ENCODE results near the gene DCLK3. TPM values are rescaled to one million over a fixed set of nuclear protein-coding genes. Genes with fewer than 3 reads are reported as not detected.
A peak's percentile ranks its signal among the peaks of the same experiment; 100 is the strongest.

The DCLK3 gene
- total and polyA plus RNA-seq, 2 of the 4 experiments (the other 2 are of a cell fraction) = not detected

DNA sequence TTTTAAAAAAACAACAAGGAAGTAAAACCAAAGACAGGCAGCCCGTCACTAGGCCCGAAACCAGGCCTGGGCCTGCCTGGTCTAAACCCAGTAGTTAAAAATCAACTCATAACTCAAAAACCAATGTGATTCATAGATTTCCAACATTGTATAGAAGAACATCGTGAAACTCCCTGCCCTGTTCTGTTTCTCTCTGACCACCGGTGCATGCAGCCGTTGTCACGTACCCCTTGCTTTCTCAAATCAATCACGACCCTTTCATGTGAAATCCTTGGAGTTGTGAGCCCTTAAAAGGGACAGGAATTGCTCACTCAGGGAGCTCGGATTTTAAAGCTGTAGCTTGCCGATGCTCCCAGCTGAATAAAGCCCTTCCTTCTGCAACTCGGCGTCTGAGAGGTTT is 89.5 kb downstream of the DCLK3 start:
- Histone ChIP-seq H3K4me3 (ENCODE audit: insufficient read depth, low read depth, low read length) (no peak overlapping the region), H2BK120ac (ENCODE audit: low read depth, low read length) (no peak overlapping the region), H3K14ac (replicated peaks; ENCODE audit: low read depth, low read length) (no peak overlapping the region), H3K23ac (ENCODE audit: low read depth, low read length) (no peak overlapping the region), H3K27ac (ENCODE audit: insufficient read depth, low read length) (no peak overlapping the region), H4K20me1 (ENCODE audit: insufficient read depth, low read length) (no peaks in the 10 kb centered on the region), H4K5ac (ENCODE audit: low read depth, low read length) (no peak overlapping the region), H2BK5ac (ENCODE audit: low read depth, low read length, poor library complexity, severe bottlenecking) (no peak overlapping the region), H3K18ac (ENCODE audit: low read depth, low read length) (no peak overlapping the region), H3K79me1 (ENCODE audit: low read depth in 1 of 2, low read length in 2 of 2) (no peaks in the 10 kb centered on the region), H3K4ac (ENCODE audit: low read depth, low read length) (no peak overlapping the region), H3K9ac (ENCODE audit: low read depth, low read length) (no peak overlapping the region), H4K8ac (ENCODE audit: low read depth in 2 of 2, low read length in 2 of 2) (no peak overlapping the region), H3K4me2 (ENCODE audit: low read depth, low read length) (no peak overlapping the region), H2BK20ac (ENCODE audit: low read depth, low read length) (0 out of 2 replicates have a peak overlapping the region, but pooled peaks have one; percentile 20), H3K9me1 (ENCODE audit: insufficient read depth, low read length) (no peaks in the 10 kb centered on the region), H2AFZ (replicated peaks; ENCODE audit: low read length, poor library complexity) (no peak overlapping the region), H2BK15ac (ENCODE audit: low read depth, low read length) (no peak overlapping the region), H3K9me3 (ENCODE audit: control insufficient read depth, insufficient read depth, low read length) (no peaks in the 10 kb centered on the region; the same call in 1 of the 2 replicates), H3K56ac (ENCODE audit: extremely low read depth, insufficient read depth, low read length) (no peak overlapping the region), H2AK5ac (ENCODE audit: low read depth, low read length) (no peak overlapping the region), H2AK9ac (replicated peaks; ENCODE audit: low read depth, low read length, poor library complexity) (no peak overlapping the region), H3K36me3 (ENCODE audit: control insufficient read depth, insufficient read depth, low read length) (no peaks in the 10 kb centered on the region), H4K91ac (ENCODE audit: insufficient read depth, low read depth, low read length) (no peak overlapping the region), H3K4me1 (ENCODE audit: control insufficient read depth, insufficient read depth, low read length) (peaks cover 2% of the 10 kb centered on the region; the same call in 1 of the 2 replicates), H3K27me3 (ENCODE audit: control insufficient read depth, insufficient read depth, low read length) (no peaks in the 10 kb centered on the region)
- CTCF ChIA-PET = no interaction called here
- DNase-seq (no peak), ATAC-seq (ENCODE audit: low read depth) (no peak)
- TF ChIP-seq CHD1 (IDR thresholded peaks at IDR 0.05; ENCODE audit: low read depth, low read length) (no peak), MXI1 (IDR thresholded peaks at IDR 0.05; ENCODE audit: borderline replicate concordance, low read depth, low read length) (no peak), CEBPB (IDR thresholded peaks at IDR 0.05; ENCODE audit: low read depth, low read length) (no peak), MAZ (IDR thresholded peaks at IDR 0.05; ENCODE audit: borderline replicate concordance, low read depth, low read length) (no peak), RFX5 (IDR thresholded peaks at IDR 0.05; ENCODE audit: low read depth, low read length) (no peak), POLR2A (IDR thresholded peaks at IDR 0.05; ENCODE audit: low read depth, low read length) (no peak), SMC3 (IDR thresholded peaks at IDR 0.05; ENCODE audit: low read depth, low read length) (no peak), RCOR1 (IDR thresholded peaks at IDR 0.05; ENCODE audit: insufficient replicate concordance, low read length) (no peak), RAD21 (IDR thresholded peaks at IDR 0.05; ENCODE audit: low read length) (no peak), BHLHE40 (IDR thresholded peaks at IDR 0.05; ENCODE audit: low read depth, low read length) (no peak), NFE2L2 (IDR thresholded peaks at IDR 0.05; ENCODE audit: low read depth, low read length) (no peak), FOS (IDR thresholded peaks at IDR 0.05; ENCODE audit: low read depth, low read length) (no peak), MAFK (IDR thresholded peaks at IDR 0.05; ENCODE audit: low read depth, low read length) (no peak)
- TF ChIP-seq, protein P1, sequence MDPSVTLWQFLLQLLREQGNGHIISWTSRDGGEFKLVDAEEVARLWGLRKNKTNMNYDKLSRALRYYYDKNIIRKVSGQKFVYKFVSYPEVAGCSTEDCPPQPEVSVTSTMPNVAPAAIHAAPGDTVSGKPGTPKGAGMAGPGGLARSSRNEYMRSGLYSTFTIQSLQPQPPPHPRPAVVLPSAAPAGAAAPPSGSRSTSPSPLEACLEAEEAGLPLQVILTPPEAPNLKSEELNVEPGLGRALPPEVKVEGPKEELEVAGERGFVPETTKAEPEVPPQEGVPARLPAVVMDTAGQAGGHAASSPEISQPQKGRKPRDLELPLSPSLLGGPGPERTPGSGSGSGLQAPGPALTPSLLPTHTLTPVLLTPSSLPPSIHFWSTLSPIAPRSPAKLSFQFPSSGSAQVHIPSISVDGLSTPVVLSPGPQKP (IDR thresholded peaks at IDR 0.05; ENCODE audit: borderline replicate concordance, low read depth, low read length) = no peak
- TF ChIP-seq, protein P2, sequence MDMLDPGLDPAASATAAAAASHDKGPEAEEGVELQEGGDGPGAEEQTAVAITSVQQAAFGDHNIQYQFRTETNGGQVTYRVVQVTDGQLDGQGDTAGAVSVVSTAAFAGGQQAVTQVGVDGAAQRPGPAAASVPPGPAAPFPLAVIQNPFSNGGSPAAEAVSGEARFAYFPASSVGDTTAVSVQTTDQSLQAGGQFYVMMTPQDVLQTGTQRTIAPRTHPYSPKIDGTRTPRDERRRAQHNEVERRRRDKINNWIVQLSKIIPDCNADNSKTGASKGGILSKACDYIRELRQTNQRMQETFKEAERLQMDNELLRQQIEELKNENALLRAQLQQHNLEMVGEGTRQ (IDR thresholded peaks at IDR 0.05; ENCODE audit: low read depth, low read length) = no peak
- TF ChIP-seq, protein P3, sequence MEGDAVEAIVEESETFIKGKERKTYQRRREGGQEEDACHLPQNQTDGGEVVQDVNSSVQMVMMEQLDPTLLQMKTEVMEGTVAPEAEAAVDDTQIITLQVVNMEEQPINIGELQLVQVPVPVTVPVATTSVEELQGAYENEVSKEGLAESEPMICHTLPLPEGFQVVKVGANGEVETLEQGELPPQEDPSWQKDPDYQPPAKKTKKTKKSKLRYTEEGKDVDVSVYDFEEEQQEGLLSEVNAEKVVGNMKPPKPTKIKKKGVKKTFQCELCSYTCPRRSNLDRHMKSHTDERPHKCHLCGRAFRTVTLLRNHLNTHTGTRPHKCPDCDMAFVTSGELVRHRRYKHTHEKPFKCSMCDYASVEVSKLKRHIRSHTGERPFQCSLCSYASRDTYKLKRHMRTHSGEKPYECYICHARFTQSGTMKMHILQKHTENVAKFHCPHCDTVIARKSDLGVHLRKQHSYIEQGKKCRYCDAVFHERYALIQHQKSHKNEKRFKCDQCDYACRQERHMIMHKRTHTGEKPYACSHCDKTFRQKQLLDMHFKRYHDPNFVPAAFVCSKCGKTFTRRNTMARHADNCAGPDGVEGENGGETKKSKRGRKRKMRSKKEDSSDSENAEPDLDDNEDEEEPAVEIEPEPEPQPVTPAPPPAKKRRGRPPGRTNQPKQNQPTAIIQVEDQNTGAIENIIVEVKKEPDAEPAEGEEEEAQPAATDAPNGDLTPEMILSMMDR (conservative IDR thresholded peaks at IDR 0.05; ENCODE audit: low read depth, low read length) = no peak
- POLR2A ChIA-PET (ENCODE audit: unreplicated experiment) = no interaction called here
- BruUV-seq (replicated peaks) = no TSS peak
- dilution Hi-C loops (cut with HindIII; ENCODE audit: low sequenced_read_pairs, unreplicated experiment) (no loop called here), in situ Hi-C loops (cut with MboI; ENCODE audit: low sequenced_read_pairs) (no loop called here), intact Hi-C loops (cut with micrococcal nuclease) (no loop called here)
- WGBS, 2 experiments (ENCODE audit: extremely low coverage in 2 of 2, insufficient read length in 1 of 2) = 88% methylated on average over 3 of the region's 11 CpGs; no CpG with 5 or more reads in 1 of the 2 experiments
